ENCODE measurements around the gene SLC2A13. TPM values are rescaled to one million over a fixed set of nuclear protein-coding genes. Genes with fewer than 3 reads are reported as not detected.

The SLC2A13 gene
- total and polyA plus RNA-seq, 8 donors, result 2.7 to 10.7 (median 6.8) TPM

- Histone ChIP-seq H3K4me1 (no peaks in the 10 kb centered on the region), H3K4me3 (no peak overlapping the region), H3K9me3 (no peaks in the 10 kb centered on the region), H3K27ac (no peak overlapping the region), H3K36me3 (no peaks in the 10 kb centered on the region), H3K27me3 (no peaks in the 10 kb centered on the region)
- no peak for FAIRE-seq
- intact Hi-C loops (cut with DNase I), result no loop called here
- no peak for TF ChIP-seq CTCF (IDR thresholded peaks at IDR 0.05)
- DNase-seq, result no peak
- no peak for ATAC-seq
- 57 to 59% methylated on average over 6 of the region's 6 CpGs for WGBS, 2 donors
Measured at GRCh38 chr12:39723831-39724230, 382.1 kb downstream of the SLC2A13 start.

GRCh38 chr12:39722504-39722903, 383.4 kb downstream of the SLC2A13 start:
- TF ChIP-seq CTCF (IDR thresholded peaks at IDR 0.05), result no peak
- Histone ChIP-seq H3K27ac (no peak overlapping the region), H3K9me3 (no peaks in the 10 kb centered on the region), H3K36me3 (no peaks in the 10 kb centered on the region), H3K4me1 (no peaks in the 10 kb centered on the region), H3K27me3 (no peaks in the 10 kb centered on the region), H3K4me3 (no peak overlapping the region)
- no peak for FAIRE-seq
- no peak for DNase-seq
- 37 to 70% methylated on average over 1 of the region's 1 CpG for WGBS, 2 donors
- no peak for ATAC-seq
- intact Hi-C loops (cut with DNase I), result no loop called here

GRCh38 chr12:39713552-39713951, 392.3 kb downstream of the SLC2A13 start:
- no peak for DNase-seq
- intact Hi-C loops (cut with DNase I), result no loop called here
- WGBS, 2 donors, result 90 to 91% methylated on average over 14 of the region's 14 CpGs
- ATAC-seq, result no peak
- H3K4me3 ChIP-seq, result no peak overlapping the region
- H3K27ac ChIP-seq, result no peak overlapping the region
- no peaks in the 10 kb centered on the region for H3K27me3 ChIP-seq
- H3K9me3 ChIP-seq, result no peaks in the 10 kb centered on the region
- FAIRE-seq, result peak; percentile 91
- TF ChIP-seq CTCF (IDR thresholded peaks at IDR 0.05), result no peak
- H3K4me1 ChIP-seq, result no peaks in the 10 kb centered on the region
- H3K36me3 ChIP-seq, result no peaks in the 10 kb centered on the region

GRCh38 chr12:39712334-39712733, 393.5 kb downstream of the SLC2A13 start:
- DNase-seq (no peak), ATAC-seq (no peak), FAIRE-seq (no peak)
- Histone ChIP-seq H3K4me3 (no peak overlapping the region), H3K27ac (no peak overlapping the region), H3K4me1 (no peaks in the 10 kb centered on the region), H3K27me3 (no peaks in the 10 kb centered on the region), H3K36me3 (no peaks in the 10 kb centered on the region), H3K9me3 (no peaks in the 10 kb centered on the region)
- WGBS, 2 donors, result 89 to 94% methylated on average over 20 of the region's 20 CpGs
- no peak for TF ChIP-seq CTCF (IDR thresholded peaks at IDR 0.05)
- intact Hi-C loops (cut with DNase I), result no loop called here

Other genes starting within 250 kb of the SLC2A13 start
- gene LRRK2, start 118.9 kb upstream of the SLC2A13 start, total RNA-seq, result 10 to 100 TPM in 1 of 6 donors, 1 to 10 TPM in 5; 5.7 to 11.2 (median 8.4) TPM
- 1 to 10 TPM; 2.5 to 3.5 TPM for gene LRRK2, start 118.9 kb upstream of the SLC2A13 start, polyA plus RNA-seq

All from pancreas (tissue), 10 donors.